ENCODE measurements around the gene WDR45B.

GRCh38 chr17:82602986-82603710 is 45.1 kb downstream of the WDR45B start:
- TF ChIP-seq, protein P1, sequence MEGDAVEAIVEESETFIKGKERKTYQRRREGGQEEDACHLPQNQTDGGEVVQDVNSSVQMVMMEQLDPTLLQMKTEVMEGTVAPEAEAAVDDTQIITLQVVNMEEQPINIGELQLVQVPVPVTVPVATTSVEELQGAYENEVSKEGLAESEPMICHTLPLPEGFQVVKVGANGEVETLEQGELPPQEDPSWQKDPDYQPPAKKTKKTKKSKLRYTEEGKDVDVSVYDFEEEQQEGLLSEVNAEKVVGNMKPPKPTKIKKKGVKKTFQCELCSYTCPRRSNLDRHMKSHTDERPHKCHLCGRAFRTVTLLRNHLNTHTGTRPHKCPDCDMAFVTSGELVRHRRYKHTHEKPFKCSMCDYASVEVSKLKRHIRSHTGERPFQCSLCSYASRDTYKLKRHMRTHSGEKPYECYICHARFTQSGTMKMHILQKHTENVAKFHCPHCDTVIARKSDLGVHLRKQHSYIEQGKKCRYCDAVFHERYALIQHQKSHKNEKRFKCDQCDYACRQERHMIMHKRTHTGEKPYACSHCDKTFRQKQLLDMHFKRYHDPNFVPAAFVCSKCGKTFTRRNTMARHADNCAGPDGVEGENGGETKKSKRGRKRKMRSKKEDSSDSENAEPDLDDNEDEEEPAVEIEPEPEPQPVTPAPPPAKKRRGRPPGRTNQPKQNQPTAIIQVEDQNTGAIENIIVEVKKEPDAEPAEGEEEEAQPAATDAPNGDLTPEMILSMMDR (IDR thresholded peaks at IDR 0.05): no peak
- TF ChIP-seq POLR2A (IDR thresholded peaks at IDR 0.05): no peak

Data from body of pancreas (tissue), 4 donors.